Right lobe of liver (tissue), 4 donors: ENCODE measurements around the gene SLC7A9.

Source experiments
- POLR2A ChIP-seq: fragments of 450-650 bp; IDR thresholded peaks from one replicate; pipeline ENCODE4 v1.6.1; 2017; ENCODE audit warnings: antibody characterized with exemption, mild to moderate bottlenecking
- TF ChIP-seq, protein P1 (sequence below), 4 donors: fragments of 200-600 bp in 3 of 4; fragments of 450-650 bp in 1 of 4; IDR thresholded peaks; one replicate each; pipeline versions ENCODE4 v1.5.1 to v1.8.0; 2016 to 2022; ENCODE audit warnings: antibody characterized with exemption in 4 of 4, mild to moderate bottlenecking in 2 of 4
- donor health status: DM: no; HTN: no; CAD: no.
- donor health status: DM: no; HTN: no; CAD: no.
- donor health status: DM: no; HTN: yes; CAD: no.

DNA sequence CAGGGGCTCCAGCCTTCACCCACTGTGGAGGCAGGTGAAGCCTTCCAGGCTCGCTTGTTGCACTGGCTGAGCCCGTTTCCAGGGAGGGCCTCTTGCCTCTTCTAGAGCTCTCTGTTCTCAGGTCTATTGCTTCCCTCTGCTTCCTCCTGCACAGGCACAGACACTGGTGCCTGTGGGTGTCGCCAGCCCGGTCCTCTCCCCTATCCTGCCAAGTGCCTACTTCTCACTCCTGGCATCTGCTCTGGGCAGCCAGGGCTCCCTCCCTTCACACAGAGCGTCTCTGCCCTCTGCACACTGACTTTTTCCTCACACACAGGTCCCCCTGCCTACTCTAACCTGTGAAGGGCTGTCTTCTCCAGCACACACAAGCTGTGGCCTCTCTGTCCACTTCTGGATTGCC, 60.3 kb downstream of the SLC7A9 start:
- TF ChIP-seq POLR2A = no peak
- TF ChIP-seq, protein P1, sequence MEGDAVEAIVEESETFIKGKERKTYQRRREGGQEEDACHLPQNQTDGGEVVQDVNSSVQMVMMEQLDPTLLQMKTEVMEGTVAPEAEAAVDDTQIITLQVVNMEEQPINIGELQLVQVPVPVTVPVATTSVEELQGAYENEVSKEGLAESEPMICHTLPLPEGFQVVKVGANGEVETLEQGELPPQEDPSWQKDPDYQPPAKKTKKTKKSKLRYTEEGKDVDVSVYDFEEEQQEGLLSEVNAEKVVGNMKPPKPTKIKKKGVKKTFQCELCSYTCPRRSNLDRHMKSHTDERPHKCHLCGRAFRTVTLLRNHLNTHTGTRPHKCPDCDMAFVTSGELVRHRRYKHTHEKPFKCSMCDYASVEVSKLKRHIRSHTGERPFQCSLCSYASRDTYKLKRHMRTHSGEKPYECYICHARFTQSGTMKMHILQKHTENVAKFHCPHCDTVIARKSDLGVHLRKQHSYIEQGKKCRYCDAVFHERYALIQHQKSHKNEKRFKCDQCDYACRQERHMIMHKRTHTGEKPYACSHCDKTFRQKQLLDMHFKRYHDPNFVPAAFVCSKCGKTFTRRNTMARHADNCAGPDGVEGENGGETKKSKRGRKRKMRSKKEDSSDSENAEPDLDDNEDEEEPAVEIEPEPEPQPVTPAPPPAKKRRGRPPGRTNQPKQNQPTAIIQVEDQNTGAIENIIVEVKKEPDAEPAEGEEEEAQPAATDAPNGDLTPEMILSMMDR (IDR thresholded peaks at IDR 0.05) = no peak
